ENCODE results near the gene LARP1B. TPM values are rescaled to one million over a fixed set of nuclear protein-coding genes. Genes with fewer than 3 reads are reported as not detected.
A peak's percentile ranks its signal among the peaks of the same experiment; 100 is the strongest.

LARP1B gene
- total and polyA plus RNA-seq, 9 of the 15 experiments (the other 6 are each of a cell fraction or from before 2014, with no cell fraction given): 19.2 to 59.7 (median 37.9) TPM

- TF ChIP-seq PHF21A (IDR thresholded peaks at IDR 0.05; ENCODE audit: borderline replicate concordance, low read depth): no peak
- TF ChIP-seq TOE1 (IDR thresholded peaks at IDR 0.05; ENCODE audit: borderline replicate concordance): no peak
- TF ChIP-seq TOE1 (CRISPR knock-in tag; IDR thresholded peaks at IDR 0.05; ENCODE audit: borderline replicate concordance, low read depth): no peak
- peak; percentile 75 for TF ChIP-seq HMBOX1 (IDR thresholded peaks at IDR 0.05)
- TF ChIP-seq CHD1 (IDR thresholded peaks at IDR 0.05; ENCODE audit: low read length): no peak
- no peak for TF ChIP-seq ZC3H8 (IDR thresholded peaks at IDR 0.05)
- TF ChIP-seq E2F6 (IDR thresholded peaks at IDR 0.05; ENCODE audit: borderline replicate concordance in 1 of 2, extremely low read depth in 1 of 2, insufficient read depth in 1 of 2, insufficient read length in 1 of 2, low read depth in 1 of 2, low read length in 1 of 2, poor library complexity in 1 of 2, severe bottlenecking in 1 of 2): no peak
- TF ChIP-seq ZNF609 (CRISPR knock-in tag; IDR thresholded peaks at IDR 0.05; ENCODE audit: borderline replicate concordance): no peak
- TF ChIP-seq CC2D1A (IDR thresholded peaks at IDR 0.05): no peak
- no peak for TF ChIP-seq ZNF780A (CRISPR knock-in tag; IDR thresholded peaks at IDR 0.05)
- no peak for TF ChIP-seq ZMIZ1 (IDR thresholded peaks at IDR 0.05; ENCODE audit: low read depth in 2 of 2, low read length in 2 of 2)
These were observed 159.4 kb downstream of the LARP1B start (continued) for GRCh38 chr4:128220286-128221235.
